HEK293 (cell line): ENCODE data around the gene KDM6A.
"Not testable (repeated sequence)": the region's sequence is repeated elsewhere in the genome, so short reads cannot be mapped to it uniquely, and the experiment has no call there.

Experiments used
- CTCF ChIA-PET: fragments of 350-600 bp; formaldehyde crosslinking; extraction: SDS; loops from one replicate; lab custom pipeline; 2021; ENCODE audit warnings: antibody characterized with exemption; lab: Yijun Ruan, JAX
- POLR2A ChIA-PET: fragments of 300-600 bp; formaldehyde crosslinking; extraction: SDS; loops from one replicate; lab custom pipeline; 2020; ENCODE audit warnings: antibody characterized with exemption, inconsistent platforms; lab: Yijun Ruan, JAX
- H3K27ac ChIP-seq: fragments of 200-500 bp; sonication (Bioruptor generic); 2 replicates; pipeline ENCODE4 v1.5.1; 2014; ENCODE audit warnings: low read depth, low read length, control low read depth, inconsistent platforms; ENCODE audit errors: extremely low read depth
- H3K36me3 ChIP-seq, 2 experiments: fragments of 200-500 bp in 1 of 2; sonication (Bioruptor generic) in 1 of 2; 1 replicate in 1 of 2; 2 replicates in 1 of 2; pipeline ENCODE4 v1.5.1; 2014 to 2017; ENCODE audit warnings: inconsistent platforms in 2 of 2, low read length in 2 of 2; ENCODE audit not compliant: control insufficient read depth in 2 of 2, insufficient read depth in 1 of 2
- H3K4me1 ChIP-seq: fragments of 200-500 bp; sonication (Bioruptor generic); 2 replicates; pipeline ENCODE4 v1.5.1; 2014; ENCODE audit warnings: mild to moderate bottlenecking, low read length, inconsistent platforms; ENCODE audit not compliant: control insufficient read depth, insufficient read depth
- H3K4me3 ChIP-seq: 2 replicates; pipeline ENCODE4 v1.5.1; 2011; ENCODE audit warnings: low read depth, mild to moderate bottlenecking, control low read depth, low read length, moderate library complexity
- H3K9me3 ChIP-seq: fragments of 200-500 bp; sonication (Bioruptor generic); 2 replicates; pipeline ENCODE4 v1.5.1; 2014; ENCODE audit warnings: low read depth, low read length, inconsistent platforms; ENCODE audit not compliant: control insufficient read depth, insufficient read depth
- FEZF1 ChIP-seq: fragments of 450-650 bp; formaldehyde crosslinking; IDR thresholded peaks from 2 replicates; pipeline ENCODE4 v1.5.1; 2016; ENCODE audit warnings: missing biosample characterization, missing genetic modification characterization
- KLF1 ChIP-seq: fragments of 450-650 bp; formaldehyde crosslinking; IDR thresholded peaks from 2 replicates; pipeline ENCODE4 v1.5.1; 2016; ENCODE audit warnings: missing biosample characterization, missing genetic modification characterization
- KLF10 ChIP-seq: fragments of 450-650 bp; IDR thresholded peaks from 2 replicates; pipeline ENCODE4 v1.5.1; 2018; ENCODE audit warnings: missing biosample characterization, mild to moderate bottlenecking, missing genetic modification characterization
- KLF9 ChIP-seq: fragments of 450-650 bp; formaldehyde crosslinking; IDR thresholded peaks from 2 replicates; pipeline ENCODE4 v1.5.1; 2016; ENCODE audit warnings: missing biosample characterization, missing genetic modification characterization, low read depth
- ZBTB20 ChIP-seq: fragments of 450-650 bp; formaldehyde crosslinking; IDR thresholded peaks from 2 replicates; pipeline ENCODE4 v1.5.1; 2016; ENCODE audit warnings: missing biosample characterization, missing genetic modification characterization
- ZNF121 ChIP-seq: fragments of 450-650 bp; formaldehyde crosslinking; IDR thresholded peaks from 2 replicates; pipeline ENCODE4 v1.5.1; 2016; ENCODE audit warnings: missing biosample characterization, missing genetic modification characterization
- ZNF223 ChIP-seq: fragments of 450-650 bp; formaldehyde crosslinking; IDR thresholded peaks from 2 replicates; pipeline ENCODE4 v1.5.1; 2016; ENCODE audit warnings: missing biosample characterization, missing genetic modification characterization
- ZNF239 ChIP-seq: fragments of 450-650 bp; formaldehyde crosslinking; IDR thresholded peaks from 2 replicates; pipeline ENCODE4 v1.5.1; 2016; ENCODE audit warnings: missing biosample characterization, missing genetic modification characterization
- ZNF341 ChIP-seq: fragments of 450-650 bp; formaldehyde crosslinking; IDR thresholded peaks from 2 replicates; pipeline ENCODE4; 2016; ENCODE audit warnings: low read depth, missing biosample characterization, missing genetic modification characterization
- ZNF350 ChIP-seq: fragments of 450-650 bp; formaldehyde crosslinking; IDR thresholded peaks from 2 replicates; pipeline ENCODE4 v1.5.0; 2017; ENCODE audit warnings: missing biosample characterization, mild to moderate bottlenecking, missing genetic modification characterization
- ZNF521 ChIP-seq: fragments of 450-650 bp; formaldehyde crosslinking; IDR thresholded peaks from 2 replicates; pipeline ENCODE4 v1.5.1; 2017; ENCODE audit warnings: missing biosample characterization, mild to moderate bottlenecking, missing genetic modification characterization
- ZNF707 ChIP-seq: fragments of 450-650 bp; formaldehyde crosslinking; IDR thresholded peaks from 2 replicates; pipeline ENCODE4 v1.5.1; 2016; ENCODE audit warnings: missing biosample characterization, missing genetic modification characterization
- ZNF76 ChIP-seq: fragments of 450-650 bp; formaldehyde crosslinking; IDR thresholded peaks from 2 replicates; pipeline ENCODE4; 2016; ENCODE audit warnings: low read depth, missing biosample characterization, missing genetic modification characterization, borderline replicate concordance
- TF ChIP-seq, protein P1 (sequence below): fragments of 450-650 bp; formaldehyde crosslinking; IDR thresholded peaks from 2 replicates; pipeline ENCODE4 v1.5.1; 2017; ENCODE audit warnings: missing biosample characterization, missing genetic modification characterization
- TF ChIP-seq, protein P2 (sequence below): fragments of 450-650 bp; formaldehyde crosslinking; IDR thresholded peaks from 2 replicates; pipeline ENCODE4 v1.5.1; 2016; ENCODE audit warnings: missing biosample characterization, missing genetic modification characterization, borderline replicate concordance
- TF ChIP-seq, protein P3 (sequence below): fragments of 450-650 bp; formaldehyde crosslinking; IDR thresholded peaks from 2 replicates; pipeline ENCODE4 v1.5.1; 2016; ENCODE audit warnings: missing biosample characterization, missing genetic modification characterization

The KDM6A gene

DNA sequence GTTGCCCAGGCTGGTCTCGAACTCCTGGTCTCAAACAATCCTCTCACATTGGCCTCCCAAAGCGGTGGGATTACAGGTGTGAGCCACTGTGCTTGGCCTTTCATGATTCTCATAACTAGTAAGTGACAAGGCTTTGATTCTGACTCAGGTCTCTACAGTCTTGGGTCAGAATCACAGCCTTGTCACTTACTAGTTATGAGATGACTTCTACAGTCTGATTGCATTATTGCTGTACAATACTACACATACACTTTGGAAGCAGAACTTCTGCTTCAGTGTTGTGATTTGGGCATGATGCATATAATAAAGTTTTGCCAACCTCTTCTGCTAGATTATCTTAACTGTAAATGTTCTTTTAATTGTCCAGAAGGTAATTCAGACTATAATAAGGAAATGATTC, 123.3 kb downstream of the KDM6A start:
- Histone ChIP-seq H3K36me3 (no peaks in the 10 kb centered on the region; a peak in 1 of 3 replicates), H3K4me3 (no peak overlapping the region), H3K27ac (no peak overlapping the region), H3K9me3 (no peaks in the 10 kb centered on the region), H3K4me1 (peaks cover 4% of the 10 kb centered on the region)
- TF ChIP-seq ZNF521 (tag by site-specific recombination) (no peak), ZNF76 (no peak), ZNF121 (no peak), ZNF350 (tag by site-specific recombination) (no peak), FEZF1 (tag by site-specific recombination) (no peak)
- ChIA-PET POLR2A (no interaction called here), CTCF (no interaction called here)

DNA sequence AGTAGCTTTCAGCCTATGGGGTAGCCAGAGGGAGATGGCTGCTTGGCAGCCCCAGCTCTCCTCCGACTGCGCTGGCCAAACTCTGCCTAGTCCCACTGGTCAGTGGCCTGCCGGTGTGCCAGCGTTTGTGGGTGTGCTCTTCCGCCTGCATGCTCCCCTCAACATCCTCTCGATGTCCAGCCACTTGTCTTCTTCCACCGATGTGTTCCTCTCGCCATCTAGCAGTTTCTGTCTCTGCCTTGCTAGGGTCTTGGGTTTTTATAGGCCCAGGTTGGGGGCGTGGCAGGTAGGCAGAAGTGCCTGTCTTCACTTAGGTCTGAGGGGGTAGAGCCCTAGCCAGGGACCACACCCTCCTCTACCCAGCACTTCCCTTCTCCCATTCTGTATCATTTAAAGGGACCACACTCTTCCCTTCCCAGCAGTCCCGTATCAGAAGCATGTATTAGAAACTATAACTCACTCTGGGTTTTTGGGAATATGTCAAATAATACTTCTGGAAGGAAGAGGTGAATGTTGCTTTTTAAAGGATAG, 124.4 kb downstream of the KDM6A start:
- ChIA-PET CTCF (no interaction called here), POLR2A (no interaction called here)
- H3K27ac ChIP-seq = no peak overlapping the region
- H3K36me3 ChIP-seq = no peaks in the 10 kb centered on the region; a peak in 1 of 3 replicates
- no peaks in the 10 kb centered on the region for H3K9me3 ChIP-seq
- peaks cover 6% of the 10 kb centered on the region for H3K4me1 ChIP-seq
- no peak overlapping the region for H3K4me3 ChIP-seq
- peak; percentile 70 for TF ChIP-seq KLF1 (tag by site-specific recombination)
- peak; percentile 58; the same call in 1 of the 2 replicates for TF ChIP-seq KLF10 (tag by site-specific recombination)
- TF ChIP-seq ZNF341 (tag by site-specific recombination) = peak; percentile 36; the same call in 1 of the 2 replicates
- TF ChIP-seq KLF9 = peak; percentile 41; the same call in 1 of the 2 replicates
- TF ChIP-seq ZNF521 (tag by site-specific recombination) = no peak

DNA sequence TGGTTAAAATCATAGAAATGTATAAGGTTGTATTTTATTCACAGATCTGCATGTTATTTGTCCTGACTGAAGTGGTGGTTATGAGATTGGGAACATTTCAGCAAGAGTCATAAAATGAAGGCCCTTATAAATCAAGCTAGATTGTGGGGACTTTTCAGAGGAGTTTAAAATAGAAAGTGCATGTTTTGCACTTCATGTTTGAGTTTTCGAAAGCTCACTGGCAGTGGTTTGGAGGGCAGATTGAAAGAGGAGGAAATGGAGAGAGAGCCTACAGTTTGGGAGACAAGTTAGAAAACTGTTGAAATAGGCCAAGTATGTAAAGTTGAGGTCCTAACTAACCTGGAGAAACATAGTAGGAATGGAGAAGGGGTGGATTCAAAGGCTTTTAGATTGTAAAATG, 124.9 kb downstream of the KDM6A start:
- POLR2A ChIA-PET = no interaction called here
- H3K4me1 ChIP-seq = peaks cover 6% of the 10 kb centered on the region
- no peaks in the 10 kb centered on the region; a peak in 1 of 3 replicates for H3K36me3 ChIP-seq
- H3K9me3 ChIP-seq = no peaks in the 10 kb centered on the region
- CTCF ChIA-PET = no interaction called here
- no peak for TF ChIP-seq ZNF707
- TF ChIP-seq, protein P1, sequence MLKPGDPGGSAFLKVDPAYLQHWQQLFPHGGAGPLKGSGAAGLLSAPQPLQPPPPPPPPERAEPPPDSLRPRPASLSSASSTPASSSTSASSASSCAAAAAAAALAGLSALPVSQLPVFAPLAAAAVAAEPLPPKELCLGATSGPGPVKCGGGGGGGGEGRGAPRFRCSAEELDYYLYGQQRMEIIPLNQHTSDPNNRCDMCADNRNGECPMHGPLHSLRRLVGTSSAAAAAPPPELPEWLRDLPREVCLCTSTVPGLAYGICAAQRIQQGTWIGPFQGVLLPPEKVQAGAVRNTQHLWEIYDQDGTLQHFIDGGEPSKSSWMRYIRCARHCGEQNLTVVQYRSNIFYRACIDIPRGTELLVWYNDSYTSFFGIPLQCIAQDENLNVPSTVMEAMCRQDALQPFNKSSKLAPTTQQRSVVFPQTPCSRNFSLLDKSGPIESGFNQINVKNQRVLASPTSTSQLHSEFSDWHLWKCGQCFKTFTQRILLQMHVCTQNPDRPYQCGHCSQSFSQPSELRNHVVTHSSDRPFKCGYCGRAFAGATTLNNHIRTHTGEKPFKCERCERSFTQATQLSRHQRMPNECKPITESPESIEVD (tag by site-specific recombination) = peak; percentile 24; the same call in 1 of the 2 replicates
- TF ChIP-seq ZBTB20 = no peak
- TF ChIP-seq, protein P2, sequence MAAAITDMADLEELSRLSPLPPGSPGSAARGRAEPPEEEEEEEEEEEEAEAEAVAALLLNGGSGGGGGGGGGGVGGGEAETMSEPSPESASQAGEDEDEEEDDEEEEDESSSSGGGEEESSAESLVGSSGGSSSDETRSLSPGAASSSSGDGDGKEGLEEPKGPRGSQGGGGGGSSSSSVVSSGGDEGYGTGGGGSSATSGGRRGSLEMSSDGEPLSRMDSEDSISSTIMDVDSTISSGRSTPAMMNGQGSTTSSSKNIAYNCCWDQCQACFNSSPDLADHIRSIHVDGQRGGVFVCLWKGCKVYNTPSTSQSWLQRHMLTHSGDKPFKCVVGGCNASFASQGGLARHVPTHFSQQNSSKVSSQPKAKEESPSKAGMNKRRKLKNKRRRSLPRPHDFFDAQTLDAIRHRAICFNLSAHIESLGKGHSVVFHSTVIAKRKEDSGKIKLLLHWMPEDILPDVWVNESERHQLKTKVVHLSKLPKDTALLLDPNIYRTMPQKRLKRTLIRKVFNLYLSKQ = no peak
- TF ChIP-seq ZNF239 (tag by site-specific recombination) = no peak
- H3K27ac ChIP-seq = no peak overlapping the region
- H3K4me3 ChIP-seq = no peak overlapping the region

DNA sequence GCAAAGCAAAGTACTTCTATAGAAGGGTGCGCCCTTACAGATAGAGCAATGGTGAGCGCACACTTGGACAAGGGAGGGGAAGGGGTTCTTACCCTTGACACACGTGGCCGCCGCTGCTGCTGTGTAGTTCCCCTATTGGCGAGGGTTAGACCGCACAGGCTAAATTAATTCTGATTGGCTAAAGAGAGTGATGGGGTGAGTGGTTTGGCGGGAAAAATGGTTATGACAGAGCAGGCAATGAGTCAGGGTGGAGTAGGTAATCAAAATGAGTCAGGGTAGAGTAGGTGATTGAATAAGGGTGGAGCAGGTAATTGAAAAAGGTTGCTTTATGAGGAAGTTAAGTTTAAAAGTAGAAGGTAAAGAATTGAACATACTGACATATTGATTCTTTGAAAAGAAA, 126.2 kb downstream of the KDM6A start:
- H3K27ac ChIP-seq, POLR2A ChIA-PET, H3K4me1 ChIP-seq, H3K4me3 ChIP-seq, CTCF ChIA-PET, H3K9me3 ChIP-seq, H3K36me3 ChIP-seq: not testable (repeated sequence)
- TF ChIP-seq KLF1 (tag by site-specific recombination) = peak; percentile 41; the same call in 1 of the 2 replicates
- TF ChIP-seq, protein P3, sequence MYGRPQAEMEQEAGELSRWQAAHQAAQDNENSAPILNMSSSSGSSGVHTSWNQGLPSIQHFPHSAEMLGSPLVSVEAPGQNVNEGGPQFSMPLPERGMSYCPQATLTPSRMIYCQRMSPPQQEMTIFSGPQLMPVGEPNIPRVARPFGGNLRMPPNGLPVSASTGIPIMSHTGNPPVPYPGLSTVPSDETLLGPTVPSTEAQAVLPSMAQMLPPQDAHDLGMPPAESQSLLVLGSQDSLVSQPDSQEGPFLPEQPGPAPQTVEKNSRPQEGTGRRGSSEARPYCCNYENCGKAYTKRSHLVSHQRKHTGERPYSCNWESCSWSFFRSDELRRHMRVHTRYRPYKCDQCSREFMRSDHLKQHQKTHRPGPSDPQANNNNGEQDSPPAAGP (tag by site-specific recombination) = peak; percentile 27; the same call in 1 of the 2 replicates
- TF ChIP-seq ZNF223 (tag by site-specific recombination) = peak; percentile 77; the same call in 1 of the 2 replicates

DNA sequence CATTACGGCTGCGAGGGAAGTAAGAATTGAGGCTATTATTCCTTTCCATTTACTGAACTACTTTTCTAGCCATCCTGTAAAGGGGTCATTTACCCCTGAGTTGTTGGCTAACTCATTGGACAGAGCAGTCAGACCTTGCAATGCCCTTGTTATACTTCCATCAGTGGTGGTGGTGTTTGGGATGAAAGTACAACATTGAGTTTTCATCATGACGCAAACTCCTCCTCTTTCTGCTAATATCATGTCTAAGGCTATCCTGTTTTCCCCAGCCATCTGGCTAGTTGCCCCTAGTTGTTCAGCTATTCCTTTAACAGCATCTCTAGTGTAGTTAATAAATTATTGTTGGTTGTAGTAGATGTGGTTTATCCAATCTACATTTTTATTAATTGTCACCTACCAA, 126.9 kb downstream of the KDM6A start:
- H3K4me1 ChIP-seq, H3K4me3 ChIP-seq, H3K36me3 ChIP-seq, H3K27ac ChIP-seq, POLR2A ChIA-PET, H3K9me3 ChIP-seq, CTCF ChIA-PET: not testable (repeated sequence)
